Transverse colon (tissue), 3 donors: ENCODE results near the gene NR3C2.

Source experiments
- CTCF ChIP-seq, 5 experiments: fragments of 200-600 bp in 3 of 5; fragments of 450-650 bp in 2 of 5; sonication (generic) in 3 of 5; IDR thresholded peaks; 1 replicate in 2 of 5; 2 replicates in 3 of 5; pipeline ENCODE4 v1.5.1; 2016 to 2017; ENCODE audit warnings: antibody characterized with exemption in 5 of 5, inconsistent platforms in 3 of 5, mild to moderate bottlenecking in 2 of 5, moderate library complexity in 1 of 5
- EP300 ChIP-seq: sonication (generic); formaldehyde crosslinking; IDR thresholded peaks from one replicate; pipeline ENCODE4 v1.6.1; 2017; ENCODE audit warnings: antibody characterized with exemption, low read depth
- POLR2A ChIP-seq: fragments of 450-650 bp; IDR thresholded peaks from one replicate; pipeline ENCODE4 v1.6.1; 2016; ENCODE audit warnings: antibody characterized with exemption, mild to moderate bottlenecking, moderate library complexity

- TF ChIP-seq EP300: no peak
- no peak for TF ChIP-seq CTCF (IDR thresholded peaks at IDR 0.05)
- TF ChIP-seq POLR2A: no peak
Observed at GRCh38 chr4:148092316-148093014, 349.7 kb downstream of the NR3C2 start.
